LNCAP (cell line): ENCODE data around the gene CRPPA.

ENCODE experiments used
- TF ChIP-seq, protein P1 (sequence below): fragments of 450-650 bp; IDR thresholded peaks from 2 replicates; pipeline ENCODE4 v1.5.1; 2017; ENCODE audit warnings: mild to moderate bottlenecking

The CRPPA gene

GRCh38 chr7:16411391-16411790, 9.9 kb downstream of the CRPPA start:
- TF ChIP-seq, protein P1, sequence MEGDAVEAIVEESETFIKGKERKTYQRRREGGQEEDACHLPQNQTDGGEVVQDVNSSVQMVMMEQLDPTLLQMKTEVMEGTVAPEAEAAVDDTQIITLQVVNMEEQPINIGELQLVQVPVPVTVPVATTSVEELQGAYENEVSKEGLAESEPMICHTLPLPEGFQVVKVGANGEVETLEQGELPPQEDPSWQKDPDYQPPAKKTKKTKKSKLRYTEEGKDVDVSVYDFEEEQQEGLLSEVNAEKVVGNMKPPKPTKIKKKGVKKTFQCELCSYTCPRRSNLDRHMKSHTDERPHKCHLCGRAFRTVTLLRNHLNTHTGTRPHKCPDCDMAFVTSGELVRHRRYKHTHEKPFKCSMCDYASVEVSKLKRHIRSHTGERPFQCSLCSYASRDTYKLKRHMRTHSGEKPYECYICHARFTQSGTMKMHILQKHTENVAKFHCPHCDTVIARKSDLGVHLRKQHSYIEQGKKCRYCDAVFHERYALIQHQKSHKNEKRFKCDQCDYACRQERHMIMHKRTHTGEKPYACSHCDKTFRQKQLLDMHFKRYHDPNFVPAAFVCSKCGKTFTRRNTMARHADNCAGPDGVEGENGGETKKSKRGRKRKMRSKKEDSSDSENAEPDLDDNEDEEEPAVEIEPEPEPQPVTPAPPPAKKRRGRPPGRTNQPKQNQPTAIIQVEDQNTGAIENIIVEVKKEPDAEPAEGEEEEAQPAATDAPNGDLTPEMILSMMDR = no peak

DNA sequence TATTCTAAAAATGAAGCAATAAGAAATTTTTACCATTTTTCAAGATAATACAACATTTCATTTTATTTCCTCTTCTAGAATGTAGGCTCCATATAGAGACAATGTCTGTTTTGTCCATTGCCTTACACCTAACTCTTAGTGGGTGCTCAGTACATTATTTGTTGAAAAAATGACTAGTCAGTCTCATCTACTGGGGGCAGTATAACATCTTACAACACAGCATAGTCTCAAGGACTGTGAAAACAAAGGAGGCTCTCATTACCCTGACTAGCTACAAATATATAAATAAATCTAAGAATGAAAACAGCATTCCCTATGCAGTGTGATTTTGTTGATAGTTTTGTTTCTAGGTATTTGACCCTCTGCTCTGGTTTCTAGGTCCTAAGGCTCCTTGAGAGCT, 11.6 kb downstream of the CRPPA start:
- TF ChIP-seq, protein P1 = no peak

GRCh38 chr7:16404636-16405035, 16.7 kb downstream of the CRPPA start:
- TF ChIP-seq, protein P1 = no peak

DNA sequence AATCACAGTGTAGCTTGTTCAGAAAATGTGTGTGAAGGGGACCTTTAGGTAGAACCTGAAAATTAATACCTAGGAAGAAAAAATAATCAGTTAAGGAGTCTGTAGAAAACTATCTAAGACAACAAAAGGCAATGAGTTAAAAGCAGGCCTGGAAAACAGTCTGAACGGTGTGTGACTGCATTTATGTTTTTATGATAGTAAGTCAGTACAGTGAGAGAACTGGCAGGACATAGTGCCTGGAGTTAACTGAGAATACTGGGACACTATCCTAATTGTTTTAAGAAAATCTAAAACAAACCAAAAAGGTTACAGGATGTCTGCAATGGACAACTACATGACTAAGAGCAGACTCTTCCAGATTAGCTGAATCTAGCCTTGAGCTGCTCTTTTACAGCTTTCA, 17.9 kb downstream of the CRPPA start:
- TF ChIP-seq, protein P1 = no peak

DNA sequence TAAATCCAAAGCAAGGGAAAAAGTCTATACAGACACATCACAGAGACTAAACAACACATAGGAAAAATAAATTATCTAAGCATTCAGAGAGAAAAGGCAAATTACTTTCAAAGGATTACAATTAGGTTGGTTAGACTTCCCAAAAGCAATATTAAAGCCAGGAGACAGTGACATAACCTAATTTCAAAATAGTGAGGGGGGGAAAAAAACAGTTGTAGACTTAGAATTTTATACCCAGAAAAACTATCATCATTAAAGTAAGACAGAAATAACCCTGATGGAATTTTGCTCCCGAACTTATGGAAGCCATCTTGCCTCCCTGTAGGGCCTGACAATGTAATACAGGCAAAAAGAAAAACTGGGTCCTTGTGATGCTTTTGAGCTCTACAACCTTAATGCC, 18.4 kb downstream of the CRPPA start:
- TF ChIP-seq, protein P1 = no peak

- TF ChIP-seq, protein P1 = no peak
Observed at GRCh38 chr7:16402091-16402490, 19.2 kb downstream of the CRPPA start.

DNA sequence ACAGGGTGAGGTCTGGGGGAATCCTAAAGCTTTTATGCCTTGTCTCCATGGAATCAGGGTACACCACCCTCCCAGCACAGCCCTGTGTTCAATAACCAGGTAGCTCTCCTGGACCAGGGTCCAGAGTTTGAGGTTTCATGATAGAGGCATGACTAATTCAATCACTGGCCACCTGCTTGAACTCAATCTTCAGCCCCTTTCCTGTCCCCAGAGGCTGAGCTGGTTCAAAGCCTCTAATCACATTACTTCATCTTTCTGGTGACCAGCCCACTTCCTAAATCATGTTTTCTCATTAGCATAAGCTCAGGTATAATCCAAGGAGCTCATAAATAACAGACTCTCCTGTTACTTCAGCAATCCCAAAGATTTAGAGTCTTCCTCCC, 20.5 kb downstream of the CRPPA start:
- TF ChIP-seq, protein P1 = no peak
